SIG-M5 (cell line): ENCODE results near the gene ASXL3.

Source experiments
- DNase-seq: peaks from one replicate; lab custom pipeline; 2025; lab: John Stamatoyannopoulos, UW

ASXL3 gene

GRCh38 chr18:33717339-33717738 lies 139.3 kb downstream of the ASXL3 start:
- DNase-seq: no peak

- no peak for DNase-seq
Measured at GRCh38 chr18:33720133-33720532, 142.1 kb downstream of the ASXL3 start.

- no peak for DNase-seq
Measured at GRCh38 chr18:33729556-33729955, 151.5 kb downstream of the ASXL3 start.

- no peak for DNase-seq
Measured at GRCh38 chr18:33733376-33733775, 155.4 kb downstream of the ASXL3 start.

GRCh38 chr18:33735428-33735827 lies 157.4 kb downstream of the ASXL3 start:
- no peak for DNase-seq

GRCh38 chr18:33741760-33742159 lies 163.7 kb downstream of the ASXL3 start:
- no peak for DNase-seq

- no peak for DNase-seq
Measured at GRCh38 chr18:33744032-33744697, 166.1 kb downstream of the ASXL3 start.

- DNase-seq: no peak
Measured at GRCh38 chr18:33745151-33745795, 167.3 kb downstream of the ASXL3 start.

GRCh38 chr18:33745871-33746545 lies 168.0 kb downstream of the ASXL3 start:
- DNase-seq: no peak

- DNase-seq: no peak
Measured at GRCh38 chr18:33749834-33750233, 171.8 kb downstream of the ASXL3 start.

GRCh38 chr18:33750366-33750765 lies 172.3 kb downstream of the ASXL3 start:
- no peak for DNase-seq

- no peak for DNase-seq
Measured at GRCh38 chr18:33751613-33752221, 173.7 kb downstream of the ASXL3 start.

GRCh38 chr18:33755391-33755790 lies 177.4 kb downstream of the ASXL3 start:
- no peak for DNase-seq

- DNase-seq: no peak
Measured at GRCh38 chr18:33755931-33756560, 178.0 kb downstream of the ASXL3 start.

GRCh38 chr18:33757037-33757436 lies 179.0 kb downstream of the ASXL3 start:
- DNase-seq: no peak

- no peak for DNase-seq
Measured at GRCh38 chr18:33761363-33761762, 183.3 kb downstream of the ASXL3 start.

GRCh38 chr18:33781429-33781828 lies 203.4 kb downstream of the ASXL3 start:
- no peak for DNase-seq
